ENCODE data around the gene NDUFAB1. TPM values are rescaled to one million over a fixed set of nuclear protein-coding genes. Genes with fewer than 3 reads are reported as not detected.
A peak's percentile ranks its signal among the peaks of the same experiment; 100 is the strongest.

NDUFAB1 gene
- total RNA-seq, 1 experiment from 2014 or later: 189 TPM

DNA sequence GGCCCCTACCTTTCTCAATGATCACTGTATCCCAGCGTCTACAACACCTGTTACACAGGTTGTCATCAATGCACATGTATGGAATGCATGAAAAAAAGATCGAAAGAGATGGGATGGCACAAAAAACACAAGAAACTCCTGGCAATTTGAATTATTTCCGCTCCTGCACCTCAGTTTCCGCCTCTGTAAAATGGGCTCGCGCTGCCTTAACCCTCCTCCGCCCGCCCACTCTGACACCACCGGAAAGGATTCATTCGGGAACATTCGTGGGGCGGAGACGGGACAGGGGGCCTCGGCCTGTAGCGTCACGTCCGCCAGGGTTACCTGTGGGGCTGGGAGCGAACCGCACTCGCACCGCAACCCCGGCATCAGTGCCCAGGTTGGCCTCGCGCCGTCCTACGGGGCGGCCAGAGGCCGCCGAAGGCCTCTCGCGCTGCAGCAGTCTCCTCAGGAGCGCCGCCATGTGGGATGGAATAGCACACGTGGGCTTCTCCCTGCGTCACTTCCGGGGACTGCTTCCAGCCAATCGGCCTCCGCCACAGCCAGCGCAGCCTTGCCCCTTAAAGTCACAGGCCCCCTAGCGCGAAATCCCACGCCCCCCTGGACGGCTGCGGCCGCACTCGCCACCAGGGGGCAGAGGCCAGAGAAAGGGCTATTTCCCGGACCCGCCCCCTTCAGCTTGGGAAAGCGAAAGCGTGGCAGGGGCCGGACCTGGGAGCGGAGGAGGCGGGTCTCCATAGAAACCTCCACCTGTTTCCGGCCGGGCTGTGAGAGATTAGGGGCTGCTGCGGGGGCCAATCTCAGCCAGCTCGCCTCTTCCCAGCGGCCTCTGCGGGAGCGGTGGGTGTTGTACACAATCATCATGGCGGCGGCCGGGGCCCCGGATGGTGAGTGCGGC is 39.0 kb downstream of the NDUFAB1 start, which contains the start of the genes EARS2 and UBFD1 (continued):
- TF ChIP-seq ZNF425 (CRISPR knock-in tag; conservative IDR thresholded peaks at IDR 0.05) (no peak), JUN (CRISPR knock-in tag; IDR thresholded peaks at IDR 0.05) (peak; percentile 60; the same call in 1 of the 2 replicates), ZNF671 (CRISPR knock-in tag; IDR thresholded peaks at IDR 0.05) (0 out of 2 replicates have a peak, but pooled peaks have one; percentile 36), PRRX2 (CRISPR knock-in tag; IDR thresholded peaks at IDR 0.05) (peak; percentile 75; the same call in 1 of the 2 replicates), AR (CRISPR knock-in tag; IDR thresholded peaks at IDR 0.05) (0 out of 2 replicates have a peak, but pooled peaks have one; percentile 72), GTF2I (CRISPR knock-in tag; conservative IDR thresholded peaks at IDR 0.05) (peak; percentile 100), FOXK1 (CRISPR knock-in tag; IDR thresholded peaks at IDR 0.05) (peak; percentile 91), NFE2L1 (CRISPR knock-in tag; IDR thresholded peaks at IDR 0.05) (peak; percentile 67; the same call in 1 of the 2 replicates), GABPB1 (CRISPR knock-in tag; IDR thresholded peaks at IDR 0.05) (peak; percentile 91), MAX (CRISPR knock-in tag; IDR thresholded peaks at IDR 0.05) (peak; percentile 97), CREB1 (CRISPR knock-in tag; IDR thresholded peaks at IDR 0.05) (0 out of 2 replicates have a peak, but pooled peaks have one; percentile 81), IRF1 (CRISPR knock-in tag; IDR thresholded peaks at IDR 0.05) (peak; percentile 54; the same call in 1 of the 2 replicates), TCF7 (CRISPR knock-in tag; IDR thresholded peaks at IDR 0.05; ENCODE audit: low read depth) (0 out of 2 replicates have a peak, but pooled peaks have one; percentile 35), TEAD4 (CRISPR knock-in tag; IDR thresholded peaks at IDR 0.05) (0 out of 2 replicates have a peak, but pooled peaks have one; percentile 52), TEAD1 (CRISPR knock-in tag; IDR thresholded peaks at IDR 0.05) (peak; percentile 62), ZNF416 (CRISPR knock-in tag; IDR thresholded peaks at IDR 0.05) (0 out of 2 replicates have a peak, but pooled peaks have one; percentile 39), ETV6 (CRISPR knock-in tag; IDR thresholded peaks at IDR 0.05) (peak; percentile 94), ARID4B (CRISPR knock-in tag; IDR thresholded peaks at IDR 0.05; ENCODE audit: borderline replicate concordance) (peak; percentile 37; the same call in 1 of the 2 replicates), CREM (CRISPR knock-in tag; IDR thresholded peaks at IDR 0.05) (peak; percentile 92), FOXP1 (CRISPR knock-in tag; IDR thresholded peaks at IDR 0.05; ENCODE audit: borderline replicate concordance) (peak; percentile 86)
- TF ChIP-seq, protein P1, sequence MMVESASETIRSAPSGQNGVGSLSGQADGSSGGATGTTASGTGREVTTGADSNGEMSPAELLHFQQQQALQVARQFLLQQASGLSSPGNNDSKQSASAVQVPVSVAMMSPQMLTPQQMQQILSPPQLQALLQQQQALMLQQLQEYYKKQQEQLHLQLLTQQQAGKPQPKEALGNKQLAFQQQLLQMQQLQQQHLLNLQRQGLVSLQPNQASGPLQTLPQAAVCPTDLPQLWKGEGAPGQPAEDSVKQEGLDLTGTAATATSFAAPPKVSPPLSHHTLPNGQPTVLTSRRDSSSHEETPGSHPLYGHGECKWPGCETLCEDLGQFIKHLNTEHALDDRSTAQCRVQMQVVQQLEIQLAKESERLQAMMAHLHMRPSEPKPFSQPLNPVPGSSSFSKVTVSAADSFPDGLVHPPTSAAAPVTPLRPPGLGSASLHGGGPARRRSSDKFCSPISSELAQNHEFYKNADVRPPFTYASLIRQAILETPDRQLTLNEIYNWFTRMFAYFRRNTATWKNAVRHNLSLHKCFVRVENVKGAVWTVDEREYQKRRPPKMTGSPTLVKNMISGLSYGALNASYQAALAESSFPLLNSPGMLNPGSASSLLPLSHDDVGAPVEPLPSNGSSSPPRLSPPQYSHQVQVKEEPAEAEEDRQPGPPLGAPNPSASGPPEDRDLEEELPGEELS (CRISPR knock-in tag; IDR thresholded peaks at IDR 0.05): peak; percentile 59
- TF ChIP-seq, protein P2, sequence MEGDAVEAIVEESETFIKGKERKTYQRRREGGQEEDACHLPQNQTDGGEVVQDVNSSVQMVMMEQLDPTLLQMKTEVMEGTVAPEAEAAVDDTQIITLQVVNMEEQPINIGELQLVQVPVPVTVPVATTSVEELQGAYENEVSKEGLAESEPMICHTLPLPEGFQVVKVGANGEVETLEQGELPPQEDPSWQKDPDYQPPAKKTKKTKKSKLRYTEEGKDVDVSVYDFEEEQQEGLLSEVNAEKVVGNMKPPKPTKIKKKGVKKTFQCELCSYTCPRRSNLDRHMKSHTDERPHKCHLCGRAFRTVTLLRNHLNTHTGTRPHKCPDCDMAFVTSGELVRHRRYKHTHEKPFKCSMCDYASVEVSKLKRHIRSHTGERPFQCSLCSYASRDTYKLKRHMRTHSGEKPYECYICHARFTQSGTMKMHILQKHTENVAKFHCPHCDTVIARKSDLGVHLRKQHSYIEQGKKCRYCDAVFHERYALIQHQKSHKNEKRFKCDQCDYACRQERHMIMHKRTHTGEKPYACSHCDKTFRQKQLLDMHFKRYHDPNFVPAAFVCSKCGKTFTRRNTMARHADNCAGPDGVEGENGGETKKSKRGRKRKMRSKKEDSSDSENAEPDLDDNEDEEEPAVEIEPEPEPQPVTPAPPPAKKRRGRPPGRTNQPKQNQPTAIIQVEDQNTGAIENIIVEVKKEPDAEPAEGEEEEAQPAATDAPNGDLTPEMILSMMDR (IDR thresholded peaks at IDR 0.05): peak; percentile 78
- TF ChIP-seq, protein P3, sequence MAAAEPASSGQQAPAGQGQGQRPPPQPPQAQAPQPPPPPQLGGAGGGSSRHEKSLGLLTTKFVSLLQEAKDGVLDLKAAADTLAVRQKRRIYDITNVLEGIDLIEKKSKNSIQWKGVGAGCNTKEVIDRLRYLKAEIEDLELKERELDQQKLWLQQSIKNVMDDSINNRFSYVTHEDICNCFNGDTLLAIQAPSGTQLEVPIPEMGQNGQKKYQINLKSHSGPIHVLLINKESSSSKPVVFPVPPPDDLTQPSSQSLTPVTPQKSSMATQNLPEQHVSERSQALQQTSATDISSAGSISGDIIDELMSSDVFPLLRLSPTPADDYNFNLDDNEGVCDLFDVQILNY (CRISPR knock-in tag; IDR thresholded peaks at IDR 0.05): peak; percentile 49

Measured in WTC11 (cell line).